HepG2 (cell line): Measurements from ENCODE around the gene PARG. TPM values are rescaled to one million over a fixed set of nuclear protein-coding genes. Genes with fewer than 3 reads are reported as not detected.

Experiments
- ARID5B ChIP-seq: IDR thresholded peaks from 2 replicates; pipeline ENCODE4 v1.4.0; 2020; ENCODE audit warnings: mild to moderate bottlenecking, missing genetic modification reagents
- CEBPG ChIP-seq: IDR thresholded peaks from 2 replicates; pipeline ENCODE4 v1.6.1; 2016
- DRAP1 ChIP-seq: IDR thresholded peaks from 2 replicates; pipeline ENCODE4 v1.6.1; 2016; ENCODE audit warnings: missing genetic modification reagents, missing compliant biosample characterization
- ELF3 ChIP-seq: IDR thresholded peaks from 2 replicates; pipeline ENCODE4 v1.6.1; 2016; ENCODE audit warnings: missing genetic modification reagents, missing compliant biosample characterization
- EP300 ChIP-seq, 3 experiments: sonication (generic) in 1 of 3; formaldehyde crosslinking in 1 of 3; IDR thresholded peaks; 2 replicates each; pipeline versions ENCODE4 v1.5.1 to v1.6.1; 2011 to 2020; ENCODE audit warnings: low read depth in 2 of 3, low read length in 2 of 3, borderline replicate concordance in 1 of 3, improper control_type of control experiment in 1 of 3, mild to moderate bottlenecking in 1 of 3, missing genetic modification reagents in 1 of 3, moderate library complexity in 1 of 3
- FOXC1 ChIP-seq: sonication (generic); formaldehyde crosslinking; IDR thresholded peaks from 2 replicates; pipeline ENCODE4 v1.8.0; 2022; ENCODE audit warnings: mild to moderate bottlenecking, missing genetic modification reagents, borderline replicate concordance
- IRX3 ChIP-seq: sonication (generic); formaldehyde crosslinking; IDR thresholded peaks from 2 replicates; pipeline ENCODE4 v1.8.1; 2023; ENCODE audit warnings: mild to moderate bottlenecking, low read depth, missing genetic modification reagents, borderline replicate concordance
- KAT8 ChIP-seq: IDR thresholded peaks from 2 replicates; pipeline ENCODE4 v1.6.1; 2016; ENCODE audit warnings: missing genetic modification reagents, missing compliant biosample characterization
- KLF15 ChIP-seq: sonication (generic); formaldehyde crosslinking; IDR thresholded peaks from 2 replicates; pipeline ENCODE4 v1.8.1; 2023; ENCODE audit warnings: borderline replicate concordance, mild to moderate bottlenecking, inconsistent platforms, missing genetic modification reagents, mixed read lengths
- MED1 ChIP-seq: sonication (generic); formaldehyde crosslinking; IDR thresholded peaks from 2 replicates; pipeline ENCODE4 v1.4.0; 2020; ENCODE audit warnings: missing genetic modification reagents
- MIXL1 ChIP-seq: IDR thresholded peaks from 2 replicates; pipeline ENCODE4 v1.6.1; 2016
- NR2F2 ChIP-seq: IDR thresholded peaks from 2 replicates; pipeline ENCODE4 v1.6.1; 2012; ENCODE audit warnings: low read depth, inconsistent platforms, borderline replicate concordance
- NR2F6 ChIP-seq, 2 experiments: IDR thresholded peaks; 2 replicates each; pipeline ENCODE4 v1.6.1; 2016; ENCODE audit warnings: antibody characterized with exemption in 1 of 2, mild to moderate bottlenecking in 1 of 2
- PHB2 ChIP-seq: fragments of 450-650 bp; IDR thresholded peaks from 2 replicates; pipeline ENCODE4 v1.6.1; 2018; ENCODE audit not compliant: partially characterized antibody
- POGZ ChIP-seq: sonication (generic); formaldehyde crosslinking; IDR thresholded peaks from 2 replicates; pipeline ENCODE4 v1.4.0; 2020; ENCODE audit warnings: mild to moderate bottlenecking, missing genetic modification reagents
- THAP7 ChIP-seq: sonication (generic); formaldehyde crosslinking; IDR thresholded peaks from 2 replicates; pipeline ENCODE4 v1.8.1; 2023; ENCODE audit warnings: mild to moderate bottlenecking, missing genetic modification reagents
- ZNF292 ChIP-seq: sonication (generic); formaldehyde crosslinking; IDR thresholded peaks from 2 replicates; pipeline ENCODE4 v1.8.1; 2022; ENCODE audit warnings: mild to moderate bottlenecking, low read depth, missing genetic modification reagents, borderline replicate concordance
- ZNF546 ChIP-seq: sonication (generic); formaldehyde crosslinking; conservative IDR thresholded peaks from 2 replicates; pipeline ENCODE4 v1.8.1; 2023; ENCODE audit warnings: mild to moderate bottlenecking, missing genetic modification reagents
- ZNF609 ChIP-seq: sonication (generic); formaldehyde crosslinking; IDR thresholded peaks from 2 replicates; pipeline ENCODE4 v1.4.0; 2020; ENCODE audit warnings: mild to moderate bottlenecking, missing genetic modification reagents, borderline replicate concordance
- ZSCAN29 ChIP-seq: sonication (generic); formaldehyde crosslinking; conservative IDR thresholded peaks from 2 replicates; pipeline ENCODE4 v1.4.0; 2020; ENCODE audit warnings: mild to moderate bottlenecking, missing genetic modification reagents
- polyA plus RNA-seq, 8 experiments: library from polyadenylated mRNA; depleted of rRNA in 3 of 8; stranded (reverse) in 7 of 8; unstranded in 1 of 8; fragments of >200 nt; fragmentation: Illumina TruSeq in 4 of 8; extraction: Trizol in 4 of 8; gene quantifications; 2 replicates each; pipeline versions ENCODE4 v1.2.1 to v1.2.3, GENCODE V29; 2011 to 2016; ENCODE audit warnings: low read depth in 4 of 8, missing spikeins in 1 of 8, mixed read lengths in 1 of 8; ENCODE audit not compliant: insufficient read depth in 1 of 8
- total RNA-seq, 5 experiments: library from RNA; depleted of rRNA; stranded (reverse); fragments of >200 nt; fragmentation: Illumina TruSeq; extraction: Trizol; gene quantifications; 2 replicates each; pipeline ENCODE4 v1.2.3, GENCODE V29; 2016; ENCODE audit warnings: low read depth in 1 of 5

Gene PARG
- total and polyA plus RNA-seq, 2 of the 13 experiments (the other 11 are each of a cell fraction or from before 2014, with no cell fraction given): 11.4 to 37.2 TPM

GRCh38 chr10:49837051-49837478 lies 104.8 kb downstream of the PARG start (continued):
- TF ChIP-seq ZSCAN29 (CRISPR knock-in tag) (peak; percentile 82; the same call in 1 of the 2 replicates), NR2F2 (peak; percentile 51; the same call in 1 of the 2 replicates), EP300 (IDR thresholded peaks at IDR 0.05; ENCODE audit: low read depth in 2 of 2, low read length in 2 of 2) (peak in 1 of 2 experiments; percentile 33; a peak in 1 of 4 replicates), EP300 (CRISPR knock-in tag; IDR thresholded peaks at IDR 0.05; ENCODE audit: borderline replicate concordance) (no peak), MED1 (CRISPR knock-in tag) (0 out of 2 replicates have a peak, but pooled peaks have one; percentile 18), FOXC1 (CRISPR knock-in tag) (no peak), DRAP1 (CRISPR knock-in tag) (peak; percentile 37; the same call in 1 of the 2 replicates), POGZ (0 out of 2 replicates have a peak, but pooled peaks have one; percentile 46), IRX3 (CRISPR knock-in tag) (no peak), CEBPG (CRISPR knock-in tag) (peak; percentile 29; the same call in 1 of the 2 replicates), NR2F6 (IDR thresholded peaks at IDR 0.05) (peak; percentile 77), NR2F6 (CRISPR knock-in tag; IDR thresholded peaks at IDR 0.05) (peak; percentile 61), MIXL1 (CRISPR knock-in tag) (peak; percentile 33; the same call in 1 of the 2 replicates), ZNF609 (0 out of 2 replicates have a peak, but pooled peaks have one; percentile 20), ARID5B (CRISPR knock-in tag) (peak; percentile 63), KLF15 (CRISPR knock-in tag) (no peak), KAT8 (CRISPR knock-in tag) (peak; percentile 36; the same call in 1 of the 2 replicates), ZNF292 (CRISPR knock-in tag) (0 out of 2 replicates have a peak, but pooled peaks have one; percentile 31), ZNF546 (CRISPR knock-in tag) (no peak), THAP7 (CRISPR knock-in tag) (no peak), PHB2 (no peak), ELF3 (peak; percentile 62)
